Measurements from ENCODE around the gene ESRRB. TPM values are rescaled to one million over a fixed set of nuclear protein-coding genes. Genes with fewer than 3 reads are reported as not detected.

Gene ESRRB
- total RNA-seq, 1 donor from 2014 or later, result 0.11 TPM

DNA sequence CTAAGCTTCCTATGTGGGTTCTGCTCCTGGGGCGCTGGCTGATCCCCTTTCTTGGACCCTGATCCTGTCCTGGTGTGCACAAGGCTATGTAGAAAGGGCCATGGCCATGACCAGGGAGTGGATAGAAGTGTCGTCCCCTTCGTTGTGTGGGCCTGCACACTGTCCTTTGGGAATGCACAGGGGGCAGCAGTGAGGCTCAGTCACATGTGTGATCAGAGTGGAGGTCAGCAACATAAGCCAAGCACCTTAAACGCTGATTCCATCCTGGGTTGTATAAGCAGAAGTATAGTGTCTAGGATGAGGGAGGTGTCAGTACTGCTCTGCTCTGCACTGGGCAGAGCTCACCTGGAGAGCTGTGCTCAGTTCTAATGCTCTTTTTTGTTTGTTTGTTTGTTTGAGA, 48.4 kb downstream of the ESRRB start:
- ChIA-PET POLR2A (no interaction called here), CTCF (no interaction called here)
- Mint-ChIP-seq H3K27ac (no peak overlapping the region), H3K4me1 (no peaks in the 10 kb centered on the region), H3K4me3 (no peak overlapping the region), H3K9me3 (no peaks in the 10 kb centered on the region), H3K27me3 (peaks cover 11% of the 10 kb centered on the region), H3K36me3 (ENCODE audit: low read depth) (no peaks in the 10 kb centered on the region)
- no peak for DNase-seq
- ATAC-seq (ENCODE audit: low read depth), result no peak
- intact Hi-C loops (cut with micrococcal nuclease), result no loop called here
- TF ChIP-seq, protein P1, sequence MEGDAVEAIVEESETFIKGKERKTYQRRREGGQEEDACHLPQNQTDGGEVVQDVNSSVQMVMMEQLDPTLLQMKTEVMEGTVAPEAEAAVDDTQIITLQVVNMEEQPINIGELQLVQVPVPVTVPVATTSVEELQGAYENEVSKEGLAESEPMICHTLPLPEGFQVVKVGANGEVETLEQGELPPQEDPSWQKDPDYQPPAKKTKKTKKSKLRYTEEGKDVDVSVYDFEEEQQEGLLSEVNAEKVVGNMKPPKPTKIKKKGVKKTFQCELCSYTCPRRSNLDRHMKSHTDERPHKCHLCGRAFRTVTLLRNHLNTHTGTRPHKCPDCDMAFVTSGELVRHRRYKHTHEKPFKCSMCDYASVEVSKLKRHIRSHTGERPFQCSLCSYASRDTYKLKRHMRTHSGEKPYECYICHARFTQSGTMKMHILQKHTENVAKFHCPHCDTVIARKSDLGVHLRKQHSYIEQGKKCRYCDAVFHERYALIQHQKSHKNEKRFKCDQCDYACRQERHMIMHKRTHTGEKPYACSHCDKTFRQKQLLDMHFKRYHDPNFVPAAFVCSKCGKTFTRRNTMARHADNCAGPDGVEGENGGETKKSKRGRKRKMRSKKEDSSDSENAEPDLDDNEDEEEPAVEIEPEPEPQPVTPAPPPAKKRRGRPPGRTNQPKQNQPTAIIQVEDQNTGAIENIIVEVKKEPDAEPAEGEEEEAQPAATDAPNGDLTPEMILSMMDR (IDR thresholded peaks at IDR 0.05), result no peak

DNA sequence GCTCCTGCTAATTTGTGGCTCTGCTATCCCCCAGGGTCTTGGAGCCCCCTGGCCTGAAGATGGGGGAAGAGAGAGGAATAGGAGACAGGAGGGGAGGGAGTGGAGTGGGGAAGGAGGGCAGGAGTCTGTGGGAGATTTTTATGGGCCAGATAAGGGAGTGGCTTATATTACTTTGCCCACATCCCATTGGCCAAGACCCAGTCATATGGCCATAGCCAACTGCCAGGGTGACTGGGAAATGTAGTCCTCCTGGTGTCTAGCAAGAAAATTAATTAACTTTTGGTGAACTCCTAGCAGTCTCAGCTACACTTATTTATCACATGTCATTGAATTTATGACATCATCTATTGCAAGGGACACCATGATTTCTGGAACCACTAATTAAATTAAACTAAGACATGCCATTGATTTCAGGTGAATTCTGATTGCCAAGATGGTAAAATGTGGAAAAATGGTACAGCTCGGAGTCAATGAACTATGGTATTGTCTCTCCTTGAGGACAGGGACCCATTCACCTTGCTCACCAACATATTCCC, 50.3 kb downstream of the ESRRB start:
- H3K36me3 Mint-ChIP-seq (ENCODE audit: low read depth), result no peaks in the 10 kb centered on the region
- no peak overlapping the region for H3K4me3 Mint-ChIP-seq
- no peaks in the 10 kb centered on the region for H3K9me3 Mint-ChIP-seq
- TF ChIP-seq, protein P1 (IDR thresholded peaks at IDR 0.05), result no peak
- no peak overlapping the region for H3K27ac Mint-ChIP-seq
- H3K4me1 Mint-ChIP-seq, result no peaks in the 10 kb centered on the region
- ChIA-PET POLR2A (no interaction called here), CTCF (no interaction called here)
- no peak for DNase-seq
- peaks cover 11% of the 10 kb centered on the region for H3K27me3 Mint-ChIP-seq
- ATAC-seq (ENCODE audit: low read depth), result no peak
- intact Hi-C loops (cut with micrococcal nuclease), result no loop called here

DNA sequence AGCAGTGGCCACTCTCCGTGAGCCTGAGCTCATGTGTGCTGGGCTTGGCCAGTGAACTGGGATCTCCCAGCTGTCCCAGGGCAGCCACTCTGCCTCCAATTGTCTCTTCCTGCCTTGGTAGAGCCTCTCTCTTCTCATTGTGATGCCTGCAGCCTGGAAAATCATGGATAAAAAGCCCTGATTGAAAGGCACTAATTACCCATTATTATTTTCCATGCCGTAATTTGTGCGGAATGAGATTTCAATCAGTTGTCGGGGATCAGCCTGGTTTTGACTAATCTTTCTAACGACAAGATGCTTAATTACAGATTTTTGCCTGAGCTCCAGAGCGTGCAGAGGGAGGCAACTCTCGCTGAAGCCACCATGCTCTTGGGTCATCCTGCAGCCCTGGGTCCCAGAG, 52.7 kb downstream of the ESRRB start:
- no peaks in the 10 kb centered on the region for H3K9me3 Mint-ChIP-seq
- TF ChIP-seq, protein P1 (IDR thresholded peaks at IDR 0.05), result no peak
- intact Hi-C loops (cut with micrococcal nuclease), result no loop called here
- H3K36me3 Mint-ChIP-seq (ENCODE audit: low read depth), result no peaks in the 10 kb centered on the region
- peaks cover 11% of the 10 kb centered on the region for H3K27me3 Mint-ChIP-seq
- no peak for DNase-seq
- H3K27ac Mint-ChIP-seq, result no peak overlapping the region
- H3K4me1 Mint-ChIP-seq, result no peaks in the 10 kb centered on the region
- ChIA-PET POLR2A (no interaction called here), CTCF (no interaction called here)
- H3K4me3 Mint-ChIP-seq, result no peak overlapping the region
- no peak for ATAC-seq (ENCODE audit: low read depth)

DNA sequence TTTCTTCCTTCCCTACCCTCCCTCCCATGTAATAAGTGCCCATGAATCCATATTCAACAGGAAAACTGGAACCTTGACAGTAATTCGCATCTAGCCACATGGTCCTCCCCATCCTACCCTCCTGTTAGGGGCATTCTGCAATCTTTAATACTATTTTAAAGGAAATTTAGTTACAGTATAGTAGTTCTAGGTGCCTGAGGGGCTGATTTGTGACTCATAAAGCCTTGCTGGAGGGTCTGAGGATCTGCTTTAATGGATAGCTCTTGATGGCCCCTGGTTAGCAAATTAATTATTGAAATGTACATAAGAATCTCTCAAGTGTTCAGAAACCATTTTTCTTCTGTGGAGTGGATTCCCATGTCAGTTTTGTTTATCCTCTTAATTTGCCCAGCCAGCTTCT, 54.1 kb downstream of the ESRRB start:
- intact Hi-C loops (cut with micrococcal nuclease), result no loop called here
- Mint-ChIP-seq H3K9me3 (no peaks in the 10 kb centered on the region), H3K27ac (no peak overlapping the region), H3K4me3 (no peak overlapping the region), H3K4me1 (no peaks in the 10 kb centered on the region), H3K36me3 (ENCODE audit: low read depth) (no peaks in the 10 kb centered on the region), H3K27me3 (peaks cover 11% of the 10 kb centered on the region)
- ATAC-seq (ENCODE audit: low read depth), result no peak
- DNase-seq, result no peak
- ChIA-PET CTCF (no interaction called here), POLR2A (no interaction called here)
- TF ChIP-seq, protein P1 (IDR thresholded peaks at IDR 0.05), result no peak

DNA sequence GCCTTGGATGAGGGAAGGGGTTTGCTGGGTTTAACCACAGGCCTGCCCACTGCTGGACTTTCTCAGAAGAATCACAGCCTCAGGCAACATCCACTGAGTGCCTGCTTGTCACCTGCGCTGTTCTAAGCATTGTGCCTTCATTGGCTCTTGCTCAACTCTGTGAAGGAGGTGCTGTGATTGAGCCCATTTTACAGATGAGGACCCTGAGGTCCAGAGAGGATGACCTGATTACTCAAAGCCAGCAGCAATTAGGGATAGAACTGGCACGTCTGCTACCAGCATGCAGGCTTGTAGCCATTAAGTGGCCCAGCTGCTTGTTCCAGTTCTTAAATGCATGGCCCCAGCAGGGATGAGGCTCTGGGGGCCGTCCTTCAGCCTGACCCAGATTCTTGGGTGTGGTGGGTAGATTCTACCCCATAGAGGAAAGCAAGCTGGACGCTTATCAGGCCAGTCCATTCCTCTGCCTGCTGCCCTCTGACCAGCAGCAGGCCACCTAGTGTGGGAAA, 54.6 kb downstream of the ESRRB start:
- no peak for ATAC-seq (ENCODE audit: low read depth)
- Mint-ChIP-seq H3K4me1 (no peaks in the 10 kb centered on the region), H3K36me3 (ENCODE audit: low read depth) (no peaks in the 10 kb centered on the region), H3K27me3 (peaks cover 11% of the 10 kb centered on the region), H3K4me3 (no peak overlapping the region), H3K27ac (no peak overlapping the region), H3K9me3 (no peaks in the 10 kb centered on the region)
- TF ChIP-seq, protein P1 (IDR thresholded peaks at IDR 0.05), result no peak
- intact Hi-C loops (cut with micrococcal nuclease), result no loop called here
- no peak for DNase-seq
- CTCF ChIA-PET, result no interaction called here
- POLR2A ChIA-PET, result no interaction called here
